Measurements from ENCODE around the gene ANKRD13B. TPM values are rescaled to one million over a fixed set of nuclear protein-coding genes. Genes with fewer than 3 reads are reported as not detected.

Gene ANKRD13B
- 10 to 100 TPM; 19.0 to 50.1 (median 26.4) TPM for total RNA-seq

DNA sequence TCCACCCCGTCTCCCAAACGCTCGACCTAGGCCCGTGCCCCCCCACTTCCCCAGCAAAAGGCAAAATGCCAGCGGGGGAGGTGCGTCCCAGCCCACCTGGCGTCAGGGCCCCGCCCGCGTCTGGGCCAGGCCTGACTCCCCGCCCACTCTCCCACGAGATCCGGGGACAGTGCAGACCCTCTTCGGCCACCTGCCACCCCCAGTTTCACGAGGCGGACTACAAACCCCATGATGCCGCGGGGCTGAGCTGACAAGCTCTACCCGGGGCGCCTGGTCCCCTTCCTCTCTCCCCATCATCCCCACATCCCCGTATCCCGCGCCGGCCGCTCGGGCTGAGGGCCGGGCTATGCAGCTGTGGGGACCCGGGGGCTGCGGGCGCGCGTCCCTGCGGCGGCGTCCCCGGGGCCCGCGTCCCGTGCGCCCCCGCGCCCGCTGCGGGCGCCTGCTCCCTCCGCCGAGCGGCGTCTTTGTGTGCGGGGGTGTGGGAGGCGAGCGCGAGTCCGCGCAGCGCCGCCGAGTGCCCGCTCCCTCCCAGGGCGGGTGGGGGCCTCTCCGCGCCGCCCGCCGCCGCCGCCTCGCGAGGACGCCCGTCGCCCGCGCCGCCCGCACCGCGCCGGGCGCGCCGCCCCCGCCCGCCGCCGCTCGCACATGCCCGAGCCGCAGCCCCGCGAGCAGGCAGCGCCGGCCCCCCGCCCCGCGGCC lies at the start of gene ANKRD13B:
TSS of gene ANKRD13B (plus strand) at position 283 of the 702 bp plus-strand sequence. CDS start 490 bp downstream, outside the sequence.
- Histone ChIP-seq H3K27ac (peak within 1 kb of the TSS; percentile 74 to 97 (median 92)), H3K36me3 (no peaks in the 10 kb centered on the region), H3K4me3 (peak within 1 kb of the TSS; percentile 39 to 96 (median 70)), H3K9me3 (no peaks in the 10 kb centered on the region), H3K27me3 (no peaks in the 10 kb centered on the region), H3K4me1 (peaks cover 0 to 84% (median 58%) of the 10 kb centered on the region in 4 donors)
- WGBS, 2 donors = 0 to 1% methylated on average over 15 to 34 of the region's 96 CpGs
- no peak for TF ChIP-seq POLR2A (IDR thresholded peaks at IDR 0.05)
- TF ChIP-seq CTCF (IDR thresholded peaks at IDR 0.05) = no peak
- no peak for TF ChIP-seq EP300 (IDR thresholded peaks at IDR 0.05)
- no peak for DNase-seq (ENCODE audit: low spot score in 2 of 2)

DNA sequence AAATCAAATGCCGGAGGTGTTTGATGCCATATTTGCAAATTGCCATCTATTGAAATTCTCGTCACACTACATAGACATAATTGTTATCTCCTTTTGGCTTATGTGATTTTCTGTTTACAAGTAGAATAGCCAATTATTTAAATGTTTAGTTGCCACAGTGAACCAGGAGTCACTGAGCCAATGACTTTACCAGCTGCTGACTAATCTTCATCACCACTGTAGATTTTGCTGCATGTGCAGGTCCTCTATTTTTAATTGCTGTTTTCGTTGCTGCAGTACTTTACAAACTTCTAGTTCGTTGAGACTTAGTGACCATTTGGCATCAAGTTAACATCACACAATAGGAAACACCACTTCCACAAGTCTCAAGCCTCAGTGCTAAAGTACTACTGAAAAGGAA lies 48.9 kb upstream of the ANKRD13B start:
- DNase-seq (ENCODE audit: low spot score in 2 of 2) = no peak
- no peaks in the 10 kb centered on the region for H3K27me3 ChIP-seq
- H3K27ac ChIP-seq = no peak overlapping the region
- H3K9me3 ChIP-seq = no peaks in the 10 kb centered on the region
- peaks cover 0 to 1% (median 0%) of the 10 kb centered on the region in 4 donors for H3K4me1 ChIP-seq
- WGBS, 2 donors = 80 to 83% methylated on average over 4 of the region's 4 CpGs
- TF ChIP-seq EP300 (IDR thresholded peaks at IDR 0.05) = no peak
- no peak for TF ChIP-seq POLR2A (IDR thresholded peaks at IDR 0.05)
- no peak for TF ChIP-seq CTCF (IDR thresholded peaks at IDR 0.05)
- H3K36me3 ChIP-seq = peaks cover 0 to 60% (median 12%) of the 10 kb centered on the region in 3 donors
- no peak overlapping the region for H3K4me3 ChIP-seq

DNA sequence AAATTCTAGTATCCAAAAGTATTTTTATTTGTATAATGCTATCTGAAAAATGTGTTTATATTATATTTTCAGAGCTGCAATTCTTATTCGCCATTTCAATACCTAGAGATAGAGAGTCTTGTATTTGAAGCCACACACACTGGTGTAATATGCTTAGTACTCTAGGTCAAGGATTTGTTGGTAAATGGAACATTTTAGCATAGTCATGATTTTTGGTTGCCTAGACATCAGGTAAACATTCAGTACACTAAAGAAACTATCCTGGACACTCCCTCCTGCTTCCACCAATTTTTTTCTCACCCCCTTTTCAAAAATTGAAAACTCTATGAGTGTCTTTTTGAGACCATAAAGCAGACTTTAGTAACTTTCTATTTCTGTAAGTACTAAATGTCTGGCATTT lies 46.8 kb upstream of the ANKRD13B start:
- TF ChIP-seq POLR2A (IDR thresholded peaks at IDR 0.05) = no peak
- no peak for DNase-seq (ENCODE audit: low spot score in 2 of 2)
- H3K9me3 ChIP-seq = no peaks in the 10 kb centered on the region
- H3K4me1 ChIP-seq = peaks cover 0 to 10% (median 0%) of the 10 kb centered on the region in 4 donors
- H3K27ac ChIP-seq = no peak overlapping the region
- H3K27me3 ChIP-seq = no peaks in the 10 kb centered on the region
- peaks cover 0 to 41% (median 12%) of the 10 kb centered on the region in 3 donors for H3K36me3 ChIP-seq
- no peak overlapping the region for H3K4me3 ChIP-seq
- 91 to 100% methylated on average over 1 of the region's 1 CpG for WGBS, 2 donors

GRCh38 chr17:29546830-29547229 lies 46.1 kb upstream of the ANKRD13B start:
- Histone ChIP-seq H3K4me1 (peaks cover 0 to 10% (median 0%) of the 10 kb centered on the region in 4 donors), H3K27me3 (no peaks in the 10 kb centered on the region), H3K36me3 (peaks cover 0 to 34% (median 12%) of the 10 kb centered on the region in 3 donors), H3K4me3 (no peak overlapping the region), H3K9me3 (no peaks in the 10 kb centered on the region), H3K27ac (no peak overlapping the region)
- TF ChIP-seq EP300 (IDR thresholded peaks at IDR 0.05) (no peak), POLR2A (IDR thresholded peaks at IDR 0.05) (no peak), CTCF (IDR thresholded peaks at IDR 0.05) (no peak)
- WGBS, 2 donors = 93 to 94% methylated on average over 1 of the region's 1 CpG
- DNase-seq (ENCODE audit: low spot score in 2 of 2) = no peak

DNA sequence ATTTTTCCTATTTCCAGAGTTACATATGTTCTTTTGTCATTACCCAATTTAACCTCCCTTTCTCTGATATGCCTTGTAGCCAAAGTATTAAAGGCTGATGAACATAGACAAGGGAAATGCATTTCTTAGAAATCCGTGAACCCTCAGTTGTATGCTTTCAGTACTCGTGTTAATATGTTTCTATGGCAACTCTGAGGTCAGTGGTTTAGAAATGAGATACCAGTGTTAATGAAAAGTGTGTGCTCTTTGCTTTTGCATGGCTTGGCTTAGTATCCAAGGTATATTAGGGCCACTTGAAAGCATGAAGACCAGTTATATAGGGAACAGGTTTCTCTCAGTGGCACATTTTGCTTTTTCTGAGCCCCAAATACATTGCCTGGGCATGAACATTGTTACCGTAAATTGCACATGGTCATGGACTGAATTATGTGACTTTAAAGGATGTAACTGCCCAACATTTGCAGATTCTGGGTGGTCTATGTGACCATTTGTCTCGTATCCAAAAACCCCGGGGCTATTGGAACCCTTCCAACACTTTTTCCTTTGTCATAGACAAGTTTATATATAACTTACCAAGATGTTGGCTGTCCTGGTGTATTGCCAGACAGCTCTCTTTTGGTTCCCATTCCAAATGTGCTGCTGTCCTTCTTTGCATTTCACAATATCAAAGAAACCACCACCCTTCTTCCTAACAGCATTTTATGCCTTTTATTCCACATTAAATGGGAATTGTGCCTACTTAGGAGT lies 43.6 kb upstream of the ANKRD13B start:
- WGBS, 2 donors = 23 to 26% methylated on average over 5 of the region's 5 CpGs

More for the DNA sequence above, 43.6 kb upstream of the ANKRD13B start:
- no peaks in the 10 kb centered on the region for H3K27me3 ChIP-seq
- H3K4me1 ChIP-seq = peaks cover 0 to 10% (median 0%) of the 10 kb centered on the region in 4 donors
- no peak overlapping the region for H3K4me3 ChIP-seq
- no peak for TF ChIP-seq EP300 (IDR thresholded peaks at IDR 0.05)
- no peak for TF ChIP-seq POLR2A (IDR thresholded peaks at IDR 0.05)
- no peak for TF ChIP-seq CTCF (IDR thresholded peaks at IDR 0.05)
- peaks cover 0 to 8% (median 0%) of the 10 kb centered on the region in 3 donors for H3K36me3 ChIP-seq
- DNase-seq (ENCODE audit: low spot score in 2 of 2) = no peak
- H3K9me3 ChIP-seq = no peaks in the 10 kb centered on the region
- no peak overlapping the region for H3K27ac ChIP-seq

Measured in tibial nerve (tissue), 4 donors.